Mesenteric fat pad (tissue), 1 donor: ENCODE results near the gene MTARC2. TPM values are rescaled to one million over a fixed set of nuclear protein-coding genes. Genes with fewer than 3 reads are reported as not detected.

ENCODE experiments used
- DNase-seq: peaks from one replicate; pipeline ENCODE4 v3.0.0-alpha.2; 2020; ENCODE audit warnings: low spot score
- total RNA-seq: library from RNA; stranded (reverse); fragmentation: NEBNext Ultra II Directional; extraction: Animal tissue kit (Norgen Biotek cat#: 25700); gene quantifications from one replicate; pipeline ENCODE4 v1.2.1, GENCODE V29; 2021
- donor health status: DM: yes; HTN: yes; CAD: no.

Gene MTARC2
- total RNA-seq, 1 donor from 2014 or later = 45.2 TPM

- no peak for DNase-seq
These were observed 48.9 kb downstream of the MTARC2 start for GRCh38 chr1:220797044-220797443.

GRCh38 chr1:220797553-220797952, 49.4 kb downstream of the MTARC2 start:
- no peak for DNase-seq

DNA sequence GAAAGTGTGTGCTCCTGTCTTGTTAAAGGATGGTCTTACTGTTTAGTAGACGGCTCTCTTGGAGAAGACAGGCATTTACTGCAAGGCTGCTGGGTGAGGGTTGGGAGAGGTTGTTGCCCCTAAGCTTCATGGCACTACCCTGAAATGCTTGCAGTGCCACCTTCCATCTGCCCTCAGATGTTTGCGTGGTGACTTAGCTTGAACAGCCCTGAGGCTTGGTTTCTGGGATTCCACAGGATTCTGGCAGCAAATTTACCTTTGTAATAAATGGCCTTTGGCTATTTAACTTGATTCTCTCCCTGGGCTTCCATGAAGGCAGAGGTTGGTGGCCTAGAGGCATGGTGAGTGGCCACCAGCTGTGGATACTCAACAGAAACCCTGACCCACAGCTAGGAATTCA, 50.2 kb downstream of the MTARC2 start:
- no peak for DNase-seq

GRCh38 chr1:220800262-220800661, 52.1 kb downstream of the MTARC2 start:
- DNase-seq = no peak

- DNase-seq = no peak
These were observed 55.5 kb downstream of the MTARC2 start for GRCh38 chr1:220803401-220804201.

GRCh38 chr1:220804202-220804586, 56.1 kb downstream of the MTARC2 start:
- no peak for DNase-seq

GRCh38 chr1:220806408-220806807, 58.3 kb downstream of the MTARC2 start:
- DNase-seq = no peak

GRCh38 chr1:220807726-220808125, 59.6 kb downstream of the MTARC2 start:
- DNase-seq = no peak

DNA sequence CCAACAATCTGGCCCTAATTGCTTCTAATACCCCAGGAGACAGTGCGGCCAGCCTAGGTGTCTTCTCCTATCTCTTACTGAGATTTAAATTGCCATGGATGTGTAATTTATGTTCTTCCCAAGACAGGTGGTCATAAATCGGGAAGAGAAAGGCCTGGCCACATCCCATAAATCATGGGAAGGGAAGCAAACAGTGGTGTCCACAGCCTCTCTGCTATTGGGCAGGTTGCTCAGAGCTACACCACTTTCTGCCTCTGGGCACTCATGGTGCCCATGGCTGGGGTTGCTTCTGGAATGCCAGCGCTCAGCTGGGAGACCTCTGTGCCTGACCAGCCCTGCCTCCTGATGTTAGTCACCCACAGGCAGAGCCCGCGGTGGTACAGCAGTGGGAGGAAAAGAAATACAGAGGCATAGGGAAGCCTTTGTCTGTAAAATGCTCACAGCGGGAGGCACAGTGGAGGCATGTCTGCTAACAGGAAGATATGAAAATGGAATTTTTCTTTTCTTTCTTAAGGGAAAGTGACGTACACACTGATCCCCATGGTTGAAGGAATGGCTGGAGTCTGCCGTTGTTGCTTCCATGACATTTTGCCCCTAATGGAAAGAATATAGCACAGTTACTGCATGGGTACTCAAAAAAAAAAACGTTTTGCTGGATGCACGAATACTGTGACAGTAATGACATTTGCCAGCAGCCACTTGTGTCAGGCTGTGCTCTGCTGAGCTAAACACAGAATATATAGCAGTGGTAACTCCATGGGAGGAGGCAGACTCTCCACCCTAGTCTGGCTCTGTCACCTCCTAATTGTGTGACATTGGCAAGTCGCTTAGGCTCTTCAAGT, 60.4 kb downstream of the MTARC2 start:
- DNase-seq = no peak

DNA sequence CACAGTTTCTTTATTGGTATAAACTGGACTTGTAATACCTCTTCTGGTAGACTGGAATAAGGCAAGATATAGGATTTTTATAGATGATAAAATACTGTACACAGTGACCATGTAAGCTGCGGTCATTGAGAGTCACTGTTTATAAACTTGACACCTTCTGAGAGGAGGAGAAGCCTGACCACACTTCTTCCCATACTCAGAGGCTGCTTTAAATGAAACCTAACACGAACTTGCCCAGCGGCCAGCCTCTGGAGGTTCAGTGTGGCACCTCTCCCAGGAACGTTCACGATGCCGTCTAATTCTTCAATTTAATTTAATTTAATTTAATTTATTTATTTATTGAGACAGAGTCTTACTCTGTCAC, 61.0 kb downstream of the MTARC2 start:
- DNase-seq = no peak

DNA sequence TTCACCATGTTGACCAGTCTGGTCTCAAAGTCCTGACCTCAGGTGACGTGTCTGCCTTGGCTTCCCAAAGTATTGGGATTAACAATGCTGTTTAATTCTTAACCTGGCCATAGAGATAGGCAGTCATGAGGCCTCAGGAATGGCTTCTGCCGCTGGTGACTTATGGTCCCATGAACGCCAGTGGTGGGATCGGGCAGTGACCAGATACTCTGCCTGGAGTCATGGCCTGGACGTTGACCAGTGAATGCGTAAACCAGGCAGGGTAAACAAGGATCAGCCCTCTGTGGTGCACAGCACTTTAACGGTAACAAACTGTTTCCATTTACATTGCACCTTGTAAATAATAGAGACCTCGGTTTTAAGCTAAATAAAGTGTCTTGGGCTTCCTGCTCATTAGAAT, 61.6 kb downstream of the MTARC2 start:
- no peak for DNase-seq

- DNase-seq = peak; percentile 92
These were observed 62.1 kb downstream of the MTARC2 start for GRCh38 chr1:220810179-220810653.

DNA sequence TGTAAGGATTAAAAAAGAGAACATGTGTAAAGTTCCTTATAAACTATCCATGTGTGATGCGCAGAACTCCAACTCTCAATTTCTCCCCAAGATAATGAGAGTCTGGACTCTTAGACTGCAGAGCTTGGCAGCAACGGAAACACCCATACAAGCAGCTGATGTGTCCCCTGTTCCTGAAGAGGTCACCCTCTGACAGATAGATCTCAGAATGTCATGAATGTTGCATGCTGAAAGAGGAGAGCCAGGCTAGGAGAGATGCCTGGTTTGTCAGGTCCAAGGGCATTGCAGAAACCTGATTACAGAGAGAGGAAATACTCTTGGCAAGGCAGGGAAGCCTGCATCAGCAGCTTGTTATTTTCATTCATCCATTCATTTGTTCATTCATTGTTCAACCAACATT, 62.8 kb downstream of the MTARC2 start:
- no peak for DNase-seq

- no peak for DNase-seq
These were observed 63.6 kb downstream of the MTARC2 start for GRCh38 chr1:220811695-220812094.

- DNase-seq = no peak
These were observed 64.2 kb downstream of the MTARC2 start for GRCh38 chr1:220812308-220812707.

DNA sequence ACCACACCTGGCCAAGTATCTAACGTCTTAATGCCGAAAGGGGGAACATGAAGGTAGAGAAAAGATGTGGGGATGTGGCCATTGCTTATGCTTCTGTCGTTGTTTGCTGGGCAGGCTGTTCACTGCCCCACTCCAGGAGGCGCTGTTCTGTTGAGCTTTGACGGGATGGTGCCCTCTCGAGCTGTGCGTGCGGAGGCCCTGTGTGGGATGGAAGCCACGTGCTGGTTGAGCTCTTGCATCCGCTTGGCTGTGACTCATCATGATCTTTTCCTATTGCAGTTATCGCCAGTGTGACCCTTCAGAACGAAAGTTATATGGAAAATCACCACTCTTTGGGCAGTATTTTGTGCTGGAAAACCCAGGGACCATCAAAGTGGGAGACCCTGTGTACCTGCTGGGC, 64.9 kb downstream of the MTARC2 start:
- DNase-seq = no peak

DNA sequence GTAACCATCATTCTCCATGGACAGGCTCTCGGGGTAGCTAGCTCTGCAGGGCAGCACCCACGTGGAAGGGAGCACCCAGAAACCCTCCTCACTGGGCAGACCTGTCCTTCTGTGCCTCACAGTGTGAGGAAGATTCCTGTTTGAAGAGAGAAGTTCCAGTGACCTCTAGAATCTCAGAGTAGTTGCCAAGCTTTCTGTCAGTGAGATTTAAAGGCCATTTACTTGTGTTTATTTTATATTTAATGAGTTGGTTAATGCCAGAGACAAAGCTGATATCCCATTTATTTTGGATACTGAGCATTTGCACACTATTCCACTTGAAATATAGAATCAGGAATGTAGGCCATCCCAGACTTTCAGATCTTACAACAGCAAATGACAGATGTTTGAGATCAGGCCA, 67.3 kb downstream of the MTARC2 start:
- no peak for DNase-seq

DNA sequence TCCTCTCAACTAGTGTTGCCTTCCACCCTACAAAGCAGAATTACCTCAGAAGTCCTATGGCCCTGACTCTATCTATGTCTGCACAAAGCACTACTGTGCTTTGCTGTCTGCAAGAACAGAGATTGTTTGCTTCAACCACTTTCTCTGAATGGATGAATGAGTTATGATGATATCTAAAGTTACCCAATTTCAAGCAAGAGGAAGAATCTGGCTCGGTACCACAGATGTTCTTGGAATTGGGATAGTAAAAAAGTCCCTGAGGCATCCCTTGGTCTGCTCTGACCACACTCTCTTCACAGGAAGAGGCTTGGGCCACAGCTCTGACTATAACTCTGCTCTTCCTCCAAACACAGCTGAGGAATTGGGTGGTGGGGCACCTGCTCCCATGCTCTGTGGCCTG, 69.8 kb downstream of the MTARC2 start:
- no peak for DNase-seq

DNA sequence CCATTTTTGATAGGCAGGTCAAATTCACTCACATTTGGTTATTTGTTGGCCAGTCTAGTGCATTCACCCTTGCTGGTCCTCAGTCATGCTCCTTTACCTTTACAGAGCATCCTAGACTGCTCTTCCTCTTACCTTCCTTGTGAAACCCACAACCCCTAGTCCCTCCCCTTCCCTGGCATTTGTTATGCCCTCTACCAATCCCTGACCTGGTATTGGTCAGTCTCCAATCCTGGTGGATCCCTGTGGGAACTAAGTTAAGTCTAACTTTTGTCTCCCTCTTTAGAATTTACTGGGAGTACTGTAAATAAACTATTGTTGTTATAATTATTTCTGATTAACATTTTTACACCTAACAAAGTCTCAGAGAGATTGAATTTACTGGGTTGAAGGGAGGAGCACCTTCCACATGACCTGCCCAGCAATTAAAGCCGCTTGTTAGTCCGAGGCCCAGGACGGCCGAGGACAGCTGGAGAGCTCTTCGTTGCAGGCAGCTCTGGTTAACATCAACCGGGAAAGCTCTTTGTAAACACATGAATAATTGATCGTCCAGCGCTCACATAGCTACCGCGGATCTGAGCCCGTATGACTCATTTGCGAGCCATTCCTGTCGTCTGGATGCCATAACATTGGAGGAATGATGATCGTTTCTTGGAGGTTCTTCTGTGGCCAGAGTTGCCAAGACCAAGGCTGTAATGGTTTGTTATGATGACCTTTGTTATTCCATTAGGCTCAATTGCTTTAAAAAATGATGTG, 70.5 kb downstream of the MTARC2 start:
- no peak for DNase-seq

- DNase-seq = no peak
These were observed 71.4 kb downstream of the MTARC2 start for GRCh38 chr1:220819467-220820026.
